Panc1 (cell line): Measurements from ENCODE around the gene UQCC2. TPM values are rescaled to one million over a fixed set of nuclear protein-coding genes. Genes with fewer than 3 reads are reported as not detected.

ENCODE experiments used
- ATAC-seq: fragments of 200-7000 bp; cut with Tn5 transposase; 2 replicates; pipeline ENCODE4 v1.9.1; 2020; ENCODE audit warnings: mild to moderate bottlenecking, moderate library complexity
- BruUV-seq: library from RNA; stranded (reverse); fragments of 400-500 nt; replicated peaks from 2 replicates; lab custom pipeline; 2021; lab: Mats Ljungman, UMichigan
- CTCF ChIA-PET: fragments of 300-600 bp; sonication (Branson Sonifier 250); formaldehyde crosslinking; loops from one replicate; lab custom pipeline; 2022; ENCODE audit warnings: antibody characterized with exemption; lab: Charles Lee
- POLR2A ChIA-PET: fragments of 300-600 bp; sonication (Branson Sonifier 250); formaldehyde crosslinking; loops from one replicate; lab custom pipeline; 2022; ENCODE audit warnings: antibody characterized with exemption; lab: Charles Lee
- DNase-seq: peaks from one replicate; pipeline ENCODE4 v3.0.0-alpha.2; 2010; ENCODE audit warnings: low read depth, low spot score
- H3K27ac ChIP-seq: 2 replicates; pipeline ENCODE4 v1.5.1; 2011; ENCODE audit warnings: mild to moderate bottlenecking, low read length, inconsistent platforms
- H3K27me3 ChIP-seq: fragments of 200-500 bp; sonication (Bioruptor generic); 2 replicates; pipeline ENCODE4 v1.6.0; 2014; ENCODE audit warnings: low read length, inconsistent platforms; ENCODE audit not compliant: control insufficient read depth, insufficient read depth
- H3K36me3 ChIP-seq: fragments of 200-500 bp; sonication (Bioruptor generic); 2 replicates; pipeline ENCODE4 v1.5.1; 2014; ENCODE audit warnings: inconsistent platforms, mild to moderate bottlenecking, low read length, moderate library complexity; ENCODE audit not compliant: control insufficient read depth, insufficient read depth
- H3K4me1 ChIP-seq: 2 replicates; pipeline ENCODE4 v1.5.1; 2011; ENCODE audit warnings: inconsistent platforms, mild to moderate bottlenecking, low read length, moderate library complexity; ENCODE audit not compliant: control insufficient read depth, insufficient read depth
- H3K4me3 ChIP-seq, 2 experiments: 2 replicates each; pipeline ENCODE4 v1.5.1; 2011 to 2012; ENCODE audit warnings: low read depth in 2 of 2, low read length in 2 of 2, mild to moderate bottlenecking in 2 of 2, inconsistent platforms in 1 of 2, moderate library complexity in 1 of 2
- H3K9me3 ChIP-seq: fragments of 200-500 bp; sonication (Bioruptor generic); 2 replicates; pipeline ENCODE4 v1.5.1; 2014; ENCODE audit warnings: low read depth, mild to moderate bottlenecking, inconsistent platforms, low read length, moderate library complexity; ENCODE audit not compliant: control insufficient read depth, insufficient read depth
- POLR2AphosphoS5 ChIP-seq: IDR thresholded peaks from 2 replicates; pipeline ENCODE4 v1.6.1; 2012; ENCODE audit warnings: mild to moderate bottlenecking, low read depth, low read length, moderate library complexity
- SIN3A ChIP-seq: IDR thresholded peaks from 2 replicates; pipeline ENCODE4 v1.6.1; 2012; ENCODE audit warnings: low read depth, mild to moderate bottlenecking, low read length, moderate library complexity, borderline replicate concordance; ENCODE audit not compliant: insufficient read depth
- TCF7L2 ChIP-seq: IDR thresholded peaks from 2 replicates; pipeline ENCODE4 v1.6.1; 2011; ENCODE audit warnings: mild to moderate bottlenecking, low read depth, low read length, inconsistent platforms
- in situ Hi-C: cut with HindIII; loops from 2 replicates; pipeline ENCODE4 v1.10.0; 2016; ENCODE audit warnings: low sequenced_read_pairs, low pct_unique_long_range_greater_than_20kb
- intact Hi-C: fragments of 100-400 bp; cut with micrococcal nuclease; formaldehyde crosslinking; loops from one replicate; pipeline ENCODE4 v1.10.0; 2022; ENCODE audit not compliant: unreplicated experiment
- total RNA-seq: library from RNA; stranded (reverse); gene quantifications from one replicate; pipeline ENCODE4 v1.2.1, GENCODE V29; 2021; ENCODE audit not compliant: unreplicated experiment
- TF ChIP-seq, protein P1 (sequence below), 2 experiments: IDR thresholded peaks; 2 replicates each; pipeline ENCODE4 v1.6.1; 2011 to 2012; ENCODE audit warnings: low read depth in 2 of 2, control low read depth in 1 of 2, low read length in 1 of 2, mild to moderate bottlenecking in 1 of 2, moderate library complexity in 1 of 2; ENCODE audit not compliant: insufficient read depth in 1 of 2
- TF ChIP-seq, protein P2 (sequence below): fragments of 450-650 bp; IDR thresholded peaks from 2 replicates; pipeline ENCODE4 v1.5.1; 2017; ENCODE audit warnings: mild to moderate bottlenecking

UQCC2 gene
- total RNA-seq, 1 experiment from 2014 or later: 135 TPM

DNA sequence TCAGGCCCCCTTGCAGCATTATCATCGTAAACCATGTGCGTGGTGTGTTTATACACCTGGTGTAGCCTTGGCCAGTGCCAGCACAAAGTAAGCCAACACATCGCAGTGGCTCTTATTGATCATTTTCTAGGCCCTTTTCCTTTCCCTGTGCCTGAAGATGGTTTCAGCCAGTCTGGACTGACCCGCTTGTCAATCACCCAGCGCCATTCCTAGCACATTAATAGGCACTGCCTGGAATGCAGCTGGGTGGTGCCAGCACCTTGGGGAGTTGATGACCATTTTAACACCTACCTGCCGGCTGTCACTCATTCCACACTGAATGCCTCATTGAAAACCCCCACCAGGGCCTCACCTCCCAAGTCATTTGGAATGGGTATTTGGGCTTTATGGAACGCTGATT, 4.9 kb upstream of the UQCC2 start:
- peaks cover 2% of the 10 kb centered on the region; the same call in 1 of the 2 replicates for H3K27me3 ChIP-seq
- no peaks in the 10 kb centered on the region for H3K9me3 ChIP-seq
- CTCF ChIA-PET: no interaction called here
- DNase-seq (no peak), ATAC-seq (no peak)
- no peaks in the 10 kb centered on the region for H3K36me3 ChIP-seq
- BruUV-seq: no TSS peak
- no peaks in the 10 kb centered on the region for H3K4me1 ChIP-seq
- TF ChIP-seq POLR2AphosphoS5 (no peak), TCF7L2 (no peak), SIN3A (no peak)
- TF ChIP-seq, protein P1, sequence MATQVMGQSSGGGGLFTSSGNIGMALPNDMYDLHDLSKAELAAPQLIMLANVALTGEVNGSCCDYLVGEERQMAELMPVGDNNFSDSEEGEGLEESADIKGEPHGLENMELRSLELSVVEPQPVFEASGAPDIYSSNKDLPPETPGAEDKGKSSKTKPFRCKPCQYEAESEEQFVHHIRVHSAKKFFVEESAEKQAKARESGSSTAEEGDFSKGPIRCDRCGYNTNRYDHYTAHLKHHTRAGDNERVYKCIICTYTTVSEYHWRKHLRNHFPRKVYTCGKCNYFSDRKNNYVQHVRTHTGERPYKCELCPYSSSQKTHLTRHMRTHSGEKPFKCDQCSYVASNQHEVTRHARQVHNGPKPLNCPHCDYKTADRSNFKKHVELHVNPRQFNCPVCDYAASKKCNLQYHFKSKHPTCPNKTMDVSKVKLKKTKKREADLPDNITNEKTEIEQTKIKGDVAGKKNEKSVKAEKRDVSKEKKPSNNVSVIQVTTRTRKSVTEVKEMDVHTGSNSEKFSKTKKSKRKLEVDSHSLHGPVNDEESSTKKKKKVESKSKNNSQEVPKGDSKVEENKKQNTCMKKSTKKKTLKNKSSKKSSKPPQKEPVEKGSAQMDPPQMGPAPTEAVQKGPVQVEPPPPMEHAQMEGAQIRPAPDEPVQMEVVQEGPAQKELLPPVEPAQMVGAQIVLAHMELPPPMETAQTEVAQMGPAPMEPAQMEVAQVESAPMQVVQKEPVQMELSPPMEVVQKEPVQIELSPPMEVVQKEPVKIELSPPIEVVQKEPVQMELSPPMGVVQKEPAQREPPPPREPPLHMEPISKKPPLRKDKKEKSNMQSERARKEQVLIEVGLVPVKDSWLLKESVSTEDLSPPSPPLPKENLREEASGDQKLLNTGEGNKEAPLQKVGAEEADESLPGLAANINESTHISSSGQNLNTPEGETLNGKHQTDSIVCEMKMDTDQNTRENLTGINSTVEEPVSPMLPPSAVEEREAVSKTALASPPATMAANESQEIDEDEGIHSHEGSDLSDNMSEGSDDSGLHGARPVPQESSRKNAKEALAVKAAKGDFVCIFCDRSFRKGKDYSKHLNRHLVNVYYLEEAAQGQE (IDR thresholded peaks at IDR 0.05; ENCODE audit: insufficient read depth in 1 of 2, low read depth in 2 of 2, low read length in 1 of 2): no peak
- TF ChIP-seq, protein P2, sequence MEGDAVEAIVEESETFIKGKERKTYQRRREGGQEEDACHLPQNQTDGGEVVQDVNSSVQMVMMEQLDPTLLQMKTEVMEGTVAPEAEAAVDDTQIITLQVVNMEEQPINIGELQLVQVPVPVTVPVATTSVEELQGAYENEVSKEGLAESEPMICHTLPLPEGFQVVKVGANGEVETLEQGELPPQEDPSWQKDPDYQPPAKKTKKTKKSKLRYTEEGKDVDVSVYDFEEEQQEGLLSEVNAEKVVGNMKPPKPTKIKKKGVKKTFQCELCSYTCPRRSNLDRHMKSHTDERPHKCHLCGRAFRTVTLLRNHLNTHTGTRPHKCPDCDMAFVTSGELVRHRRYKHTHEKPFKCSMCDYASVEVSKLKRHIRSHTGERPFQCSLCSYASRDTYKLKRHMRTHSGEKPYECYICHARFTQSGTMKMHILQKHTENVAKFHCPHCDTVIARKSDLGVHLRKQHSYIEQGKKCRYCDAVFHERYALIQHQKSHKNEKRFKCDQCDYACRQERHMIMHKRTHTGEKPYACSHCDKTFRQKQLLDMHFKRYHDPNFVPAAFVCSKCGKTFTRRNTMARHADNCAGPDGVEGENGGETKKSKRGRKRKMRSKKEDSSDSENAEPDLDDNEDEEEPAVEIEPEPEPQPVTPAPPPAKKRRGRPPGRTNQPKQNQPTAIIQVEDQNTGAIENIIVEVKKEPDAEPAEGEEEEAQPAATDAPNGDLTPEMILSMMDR: no peak
- intact Hi-C loops: no loop called here
- no peak overlapping the region for H3K4me3 ChIP-seq
- in situ Hi-C loops: no loop called here
- POLR2A ChIA-PET: no interaction called here
- H3K27ac ChIP-seq: no peak overlapping the region

DNA sequence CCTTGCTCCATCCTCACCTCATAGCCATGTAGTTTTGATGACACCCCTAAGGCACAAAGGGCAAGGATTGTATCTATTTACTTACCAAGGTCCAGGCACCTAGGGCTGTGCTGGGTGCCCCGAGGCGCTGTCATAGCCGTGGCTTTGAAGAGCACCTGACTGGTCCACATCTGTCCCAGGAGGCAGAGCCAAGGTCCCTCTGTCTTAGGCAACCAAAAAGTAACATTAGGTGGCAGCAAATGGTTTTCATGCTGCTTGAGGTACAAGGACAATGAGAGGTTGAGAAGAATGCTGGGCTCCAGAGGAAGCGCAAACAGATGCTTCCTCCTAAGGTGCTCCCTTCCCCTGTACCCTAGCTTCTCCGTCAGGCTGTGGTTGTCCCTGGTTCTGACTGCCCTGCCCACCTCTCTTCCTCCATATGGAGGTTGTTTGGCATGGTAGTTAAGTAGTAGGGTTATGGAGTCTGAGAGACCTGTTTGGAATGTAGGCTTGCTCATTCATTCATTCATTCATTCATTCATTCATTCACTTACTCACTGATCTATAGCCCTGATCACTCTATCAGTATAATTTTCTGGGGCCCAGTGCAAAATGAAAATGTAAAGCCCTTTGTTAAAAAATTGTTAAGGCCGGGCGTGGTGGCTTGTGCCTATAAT, 3.0 kb upstream of the UQCC2 start:
- H3K9me3 ChIP-seq: no peaks in the 10 kb centered on the region
- H3K4me3 ChIP-seq: no peak overlapping the region
- H3K27ac ChIP-seq: no peak overlapping the region
- intact Hi-C loops (no loop called here), in situ Hi-C loops (no loop called here)
- H3K36me3 ChIP-seq: no peaks in the 10 kb centered on the region
- BruUV-seq: no TSS peak
- no peak for DNase-seq
- ChIA-PET POLR2A (interaction anchor here (0.6 kb wide), 1 partner anchor 233 kb away, joined by 4 read pairs; no protein-coding TSS in a partner anchor), CTCF (no interaction called here)
- ATAC-seq: no peak
- TF ChIP-seq TCF7L2 (no peak), POLR2AphosphoS5 (no peak), SIN3A (no peak)
- TF ChIP-seq, protein P2: no peak
- TF ChIP-seq, protein P1 (IDR thresholded peaks at IDR 0.05; ENCODE audit: insufficient read depth in 1 of 2, low read depth in 2 of 2, low read length in 1 of 2): no peak
- H3K4me1 ChIP-seq: peaks cover 8% of the 10 kb centered on the region
- no peaks in the 10 kb centered on the region for H3K27me3 ChIP-seq
